Body of pancreas (tissue), 4 donors: ENCODE data around the gene IFRD1.

Experiments used
- CTCF ChIP-seq, 7 experiments: fragments of 450-650 bp in 4 of 7; fragments of 200-600 bp in 3 of 7; sonication (generic) in 3 of 7; IDR thresholded peaks; one replicate each; pipeline ENCODE4 v1.5.1; 2016 to 2019; ENCODE audit warnings: antibody characterized with exemption in 7 of 7
- POLR2A ChIP-seq, 3 donors: fragments of 450-650 bp; IDR thresholded peaks; one replicate each; pipeline ENCODE4 v1.6.1; 2016; ENCODE audit warnings: antibody characterized with exemption in 3 of 3, mild to moderate bottlenecking in 2 of 3

- no peak for TF ChIP-seq POLR2A (IDR thresholded peaks at IDR 0.05)
- no peak for TF ChIP-seq CTCF (IDR thresholded peaks at IDR 0.05)
Observed at GRCh38 chr7:112431803-112432202, 18.5 kb upstream of the IFRD1 start.
